C4-2B (cell line): ENCODE results near the gene PNCK.

Experiments used
- CTCF ChIP-seq: fragments of 450-650 bp; conservative IDR thresholded peaks from 2 replicates; pipeline ENCODE4 v1.5.1; 2017; ENCODE audit warnings: mild to moderate bottlenecking
- ZFX ChIP-seq: fragments of 450-650 bp; IDR thresholded peaks from 2 replicates; pipeline ENCODE4 v1.6.1; 2017

GRCh38 chrX:153702336-153703035 lies 28.9 kb upstream of the PNCK start:
- TF ChIP-seq CTCF (no peak), ZFX (no peak)
